ENCODE data around the gene CTXN3.

The CTXN3 gene

DNA sequence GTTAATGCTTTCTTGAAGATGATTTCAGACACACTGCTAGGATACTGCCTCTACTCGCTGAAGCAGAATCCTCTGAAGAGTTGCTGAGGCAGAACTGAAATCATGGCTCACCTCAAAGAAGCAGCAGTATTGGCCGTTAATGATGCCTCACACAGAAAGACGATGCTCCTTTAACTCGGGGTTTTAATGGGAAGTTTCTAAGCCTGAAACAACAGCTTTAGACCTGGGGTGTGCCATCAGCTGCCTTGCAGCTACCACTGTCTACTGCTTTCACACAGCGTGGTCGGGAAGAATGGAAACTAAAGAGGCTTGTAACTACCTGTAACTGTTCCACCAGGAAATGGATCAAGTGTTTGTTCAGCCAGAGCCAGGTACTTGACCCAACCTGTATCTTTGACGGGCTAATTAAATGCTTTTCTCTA is at the start of gene CTXN3:
TSS of gene CTXN3 (plus strand) at position 65 of the 422 bp plus-strand sequence. CDS start 8,440 bp downstream, outside the sequence.
- no peak for DNase-seq

DNA sequence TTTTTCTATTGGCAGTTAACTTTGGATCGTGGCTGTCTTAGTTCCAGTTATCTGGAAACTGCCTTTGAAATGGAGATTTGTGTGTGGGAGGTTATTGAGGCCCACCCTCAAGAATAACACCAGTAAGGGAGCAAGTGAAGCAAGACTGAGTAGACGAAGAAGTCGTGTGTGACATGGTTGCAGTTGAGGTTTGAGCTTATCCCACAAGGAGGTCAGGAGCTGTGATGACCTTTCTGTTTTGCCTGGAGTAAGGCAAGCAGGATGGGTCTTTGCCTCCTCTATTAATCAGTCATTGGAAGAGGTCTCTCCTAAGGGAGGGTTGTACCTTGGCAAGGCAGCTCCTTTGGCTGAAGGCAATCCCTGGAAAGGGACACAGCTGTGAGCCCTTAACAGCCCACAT is 49.6 kb upstream of the CTXN3 start:
- DNase-seq: no peak

DNA sequence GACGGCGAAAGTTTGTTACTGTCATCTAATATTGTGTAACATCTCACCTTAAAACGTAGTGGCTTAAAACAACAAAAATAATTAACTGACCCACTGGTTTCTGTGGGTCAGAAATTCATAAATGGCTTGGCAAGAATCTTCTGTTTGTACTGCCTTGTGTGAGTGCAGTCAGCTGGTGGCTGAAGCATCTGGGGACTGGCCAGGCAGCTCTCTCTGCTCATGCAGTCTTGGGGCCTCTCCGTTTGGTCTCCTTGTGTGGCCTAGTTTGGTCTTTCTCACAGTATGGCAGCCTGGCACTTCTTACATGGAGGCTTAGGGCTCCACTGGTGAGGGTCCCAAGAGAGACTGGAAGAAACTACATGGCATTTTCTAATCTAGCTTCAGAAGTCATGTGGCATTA is 49.0 kb upstream of the CTXN3 start:
- DNase-seq: no peak

DNA sequence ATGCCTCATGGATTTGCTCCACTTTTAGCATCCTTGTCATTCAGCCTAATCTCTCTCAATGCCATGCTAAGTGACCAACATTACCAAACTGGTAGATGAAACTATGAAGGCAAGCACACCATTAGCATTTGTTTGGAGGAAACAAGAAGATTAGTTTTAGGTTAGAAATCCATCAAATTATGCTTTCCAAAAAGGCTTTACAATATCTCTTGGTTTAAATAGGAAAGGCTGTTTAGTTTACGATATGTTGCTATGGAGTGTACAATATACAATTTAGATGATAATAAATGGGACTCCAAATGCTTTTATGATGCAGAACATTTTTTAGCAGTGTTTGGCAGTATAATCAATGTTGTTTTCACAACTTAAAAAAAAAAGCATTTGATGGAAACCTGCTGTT is 47.8 kb upstream of the CTXN3 start:
- no peak for DNase-seq

DNA sequence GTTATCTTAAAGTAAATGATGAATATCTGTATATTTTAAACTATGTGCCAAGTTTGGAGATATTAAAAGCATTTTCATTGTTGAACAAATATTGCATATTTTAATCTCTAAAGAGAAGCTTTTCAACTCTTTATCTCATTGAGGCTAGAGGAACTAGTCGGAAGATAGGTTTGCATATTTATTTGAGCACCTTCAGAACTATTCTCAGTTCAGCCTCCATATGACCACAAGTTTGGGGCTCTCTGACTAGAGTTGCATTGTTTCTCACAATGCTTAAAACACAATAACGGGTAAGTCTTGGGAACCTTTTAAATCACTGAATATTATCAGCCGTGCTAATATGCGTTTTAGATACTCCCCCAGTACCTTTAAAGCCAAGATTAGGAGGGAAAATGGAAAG is 47.3 kb upstream of the CTXN3 start:
- DNase-seq: no peak

DNA sequence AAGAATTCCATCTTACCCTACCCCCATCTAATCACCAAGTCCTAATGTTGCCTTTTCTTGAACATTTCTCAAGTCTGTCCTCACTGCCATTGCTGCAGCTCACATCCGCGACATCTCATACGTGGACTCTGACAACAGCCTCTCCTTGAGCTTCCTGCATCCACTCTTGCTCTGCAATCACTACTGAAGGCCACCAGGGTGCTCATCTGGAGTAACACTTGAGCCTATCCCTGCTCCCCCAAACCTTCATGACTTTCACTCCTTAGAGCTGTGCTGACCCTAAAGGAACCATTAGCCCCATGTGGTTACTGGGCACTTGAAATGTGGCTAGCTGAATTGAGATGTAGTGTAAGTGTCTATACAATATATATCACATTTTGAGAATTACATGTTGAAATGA is 46.4 kb upstream of the CTXN3 start:
- no peak for DNase-seq

- DNase-seq: no peak
Observed at GRCh38 chr5:127602896-127603844, 45.7 kb upstream of the CTXN3 start.

- no peak for DNase-seq
Observed at GRCh38 chr5:127608077-127608660, 40.7 kb upstream of the CTXN3 start.

DNA sequence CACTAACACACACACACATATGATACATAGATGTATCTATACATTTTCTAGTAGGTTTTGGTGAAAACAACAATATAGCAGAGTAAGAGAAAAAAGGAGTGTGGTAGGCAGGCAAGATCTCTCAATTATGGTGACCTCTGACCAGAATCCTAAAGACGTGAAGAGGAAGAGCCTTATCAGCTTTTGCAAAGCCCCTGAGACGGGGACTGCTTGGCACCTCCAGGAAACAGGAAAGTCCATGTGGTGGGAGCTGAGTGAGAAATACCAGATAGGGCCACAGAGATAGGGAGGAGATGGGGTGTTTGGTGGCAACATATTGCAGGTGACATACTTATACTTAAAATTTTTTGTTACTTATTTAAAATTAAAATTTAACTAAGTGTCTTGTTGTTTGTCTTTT is 39.9 kb upstream of the CTXN3 start:
- DNase-seq: no peak

DNA sequence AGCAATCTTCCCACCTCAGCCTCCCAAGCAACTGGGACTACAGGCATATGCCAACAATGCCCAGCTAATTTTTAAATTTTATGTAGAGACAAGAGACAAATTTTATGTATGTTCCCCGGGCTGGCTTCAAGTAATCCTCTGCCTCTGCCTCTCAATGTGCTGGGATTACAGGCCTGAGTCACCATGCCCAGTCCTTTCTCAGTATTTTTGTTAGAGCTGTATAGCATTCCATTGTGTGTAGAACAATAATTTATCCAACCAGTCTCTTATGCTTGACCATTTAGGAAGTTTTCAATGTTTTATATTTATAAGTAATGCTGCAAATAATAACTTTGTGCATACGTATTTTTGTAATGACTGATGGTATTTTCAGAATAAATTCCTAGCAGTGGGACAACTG is 38.9 kb upstream of the CTXN3 start:
- DNase-seq: no peak

- DNase-seq: no peak
Observed at GRCh38 chr5:127612441-127613141, 36.3 kb upstream of the CTXN3 start.

GRCh38 chr5:127615916-127616315 is 33.0 kb upstream of the CTXN3 start:
- no peak for DNase-seq

DNA sequence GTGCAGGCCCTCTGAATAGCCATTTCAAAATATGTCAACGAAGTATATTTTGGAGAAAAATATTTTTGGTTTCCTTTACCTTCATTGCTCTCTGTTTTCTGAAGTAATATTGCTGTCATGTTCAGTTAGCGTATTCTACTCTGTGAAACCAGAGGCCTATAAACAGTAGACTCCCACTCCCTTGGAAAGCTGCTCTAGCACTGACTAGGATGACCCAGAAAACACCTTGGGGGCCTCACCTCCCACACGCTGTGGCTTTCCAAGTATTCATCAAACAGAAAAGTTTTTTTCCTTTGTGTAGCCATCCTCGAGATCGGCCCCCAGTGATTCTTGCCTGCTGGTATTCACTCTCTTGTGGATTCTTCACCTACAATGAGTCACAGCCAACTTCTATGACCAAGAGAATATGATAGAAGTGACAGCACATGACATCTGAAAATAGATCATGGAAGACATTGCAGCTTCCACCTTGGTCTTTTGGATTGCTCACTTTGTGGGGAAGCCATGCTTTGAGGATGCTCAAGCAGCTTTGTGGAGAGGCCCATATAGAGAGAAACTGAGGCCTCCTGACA is 28.9 kb upstream of the CTXN3 start:
- DNase-seq: no peak

GRCh38 chr5:127621601-127622325 is 27.1 kb upstream of the CTXN3 start:
- no peak for DNase-seq

DNA sequence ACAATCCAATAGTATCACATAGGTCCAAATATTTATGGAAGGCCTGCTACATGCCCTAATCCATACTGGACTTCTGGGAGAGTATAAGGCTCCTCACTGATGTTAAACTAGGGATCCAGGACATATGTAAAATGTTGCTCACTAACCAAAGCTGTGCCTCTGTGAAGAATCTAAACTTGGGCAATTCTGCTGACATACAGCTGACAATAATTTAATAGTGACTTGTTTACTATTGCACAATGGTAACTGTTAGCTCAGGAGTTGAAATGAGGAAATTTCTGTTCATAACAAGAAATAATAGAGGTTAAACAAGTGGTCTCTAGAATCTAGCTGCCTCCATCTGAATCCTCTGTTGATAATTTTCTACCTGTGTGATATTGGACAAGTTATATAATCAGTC is 14.9 kb upstream of the CTXN3 start:
- DNase-seq: no peak

DNA sequence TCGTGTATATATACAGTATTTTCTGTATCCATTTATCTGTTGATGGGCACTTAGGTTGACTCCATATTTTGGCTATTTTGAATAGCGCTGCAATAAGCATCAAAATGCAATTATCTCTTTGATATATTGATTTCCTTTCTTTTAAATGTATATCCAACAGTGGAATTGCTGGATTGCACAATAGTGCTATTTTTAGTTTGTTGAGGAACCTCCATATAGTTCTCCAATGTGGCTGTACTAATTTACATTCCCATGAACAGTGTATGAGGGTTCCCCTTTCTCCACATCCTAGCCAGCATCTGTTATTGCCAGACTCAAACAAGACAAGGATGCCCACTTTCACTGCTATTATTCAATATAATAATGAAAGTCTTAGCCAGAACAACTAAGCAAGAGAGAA is 9.1 kb upstream of the CTXN3 start:
- no peak for DNase-seq

- no peak for DNase-seq
Observed at GRCh38 chr5:127642949-127643348, 5.9 kb upstream of the CTXN3 start.

DNA sequence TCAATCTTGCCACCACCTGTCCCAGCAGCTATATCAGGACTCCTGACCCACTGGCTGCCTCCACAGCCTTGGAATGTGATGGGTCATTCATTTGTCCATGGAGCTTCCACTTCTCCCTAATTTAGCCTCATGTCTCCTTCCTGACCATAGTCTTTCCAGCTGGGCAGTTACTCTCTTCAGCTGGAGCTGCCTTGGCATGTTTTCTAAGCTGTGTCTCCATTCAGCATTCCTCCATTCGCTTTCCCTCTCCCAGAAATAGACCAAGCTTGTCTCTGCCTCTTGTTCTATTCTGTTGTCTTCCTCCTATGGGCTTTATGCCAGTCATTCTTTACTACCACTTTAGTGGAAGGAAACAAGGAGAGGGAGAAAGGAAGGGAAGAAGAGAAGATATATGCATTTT is 5.3 kb upstream of the CTXN3 start:
- no peak for DNase-seq

DNA sequence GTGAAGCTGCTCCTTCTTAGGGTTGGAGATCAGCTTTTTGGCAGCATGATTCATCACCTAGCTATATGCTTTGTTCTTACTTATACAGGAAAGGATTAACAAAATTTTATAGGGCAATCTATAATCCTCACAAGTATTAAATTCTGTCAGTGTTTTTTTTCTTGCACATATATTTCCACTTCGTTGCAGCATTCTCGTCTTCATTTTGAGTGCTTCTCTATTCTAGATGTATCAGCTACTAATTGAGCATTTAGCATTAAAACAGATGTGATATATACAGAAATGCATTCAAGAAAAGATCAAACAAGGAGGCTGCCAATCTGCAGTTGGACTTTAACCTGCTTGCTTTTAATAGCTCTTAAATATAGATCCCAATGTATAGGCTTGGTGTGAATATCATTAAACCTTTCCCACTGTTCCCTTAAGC is 3.6 kb upstream of the CTXN3 start:
- DNase-seq: no peak

DNA sequence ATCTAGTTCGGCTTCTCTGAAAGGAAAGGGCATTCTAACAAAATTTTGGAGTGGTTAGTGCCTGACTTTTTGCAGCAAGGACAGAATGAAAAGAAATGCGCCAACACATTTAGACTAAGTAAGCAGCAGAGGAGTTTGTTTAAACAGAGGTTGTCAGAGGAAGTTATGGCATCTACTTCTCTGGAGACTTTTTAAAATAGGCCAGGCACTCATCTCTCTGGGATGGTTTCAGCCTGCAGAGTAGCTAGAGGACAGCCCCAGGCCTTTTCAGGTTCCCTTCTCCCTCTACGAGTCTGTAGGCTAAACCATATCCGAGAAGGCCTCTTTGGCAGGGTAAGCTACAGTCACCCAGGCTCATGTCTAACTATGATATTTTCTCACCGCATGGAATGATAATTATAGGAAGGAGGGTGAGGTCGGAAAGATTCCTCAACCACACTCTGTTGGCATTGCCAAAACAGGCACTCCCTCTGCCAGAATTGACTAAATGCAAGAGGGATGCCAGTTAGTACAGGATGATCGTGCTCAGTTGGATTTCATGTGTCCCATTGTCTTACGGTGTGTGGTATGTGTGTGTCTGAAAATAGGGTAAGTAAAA is 1.4 kb upstream of the CTXN3 start:
- DNase-seq: no peak

DNA sequence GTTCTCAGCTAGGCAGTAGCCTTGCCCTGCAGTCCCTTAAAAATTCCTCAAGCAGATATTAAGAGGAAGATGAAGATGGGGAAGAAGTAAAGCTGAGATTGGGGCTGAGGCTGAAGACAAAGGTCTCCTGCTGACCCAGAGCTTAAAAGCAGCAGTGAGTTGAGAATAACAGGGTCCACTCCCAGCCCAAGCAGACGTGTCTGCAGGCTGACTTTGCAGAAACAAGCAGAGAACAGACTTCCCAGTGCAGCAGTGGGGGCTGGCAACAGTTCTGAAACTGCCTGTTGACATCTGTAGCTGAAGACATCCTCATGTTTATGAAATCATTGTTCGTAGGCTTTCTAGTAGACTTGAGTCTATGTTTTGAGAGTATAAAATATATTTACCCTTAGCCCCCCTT is 1.1 kb downstream of the CTXN3 start:
- DNase-seq: no peak

- DNase-seq: no peak
Observed at GRCh38 chr5:127650649-127651048, 1.8 kb downstream of the CTXN3 start.
